Measurements from ENCODE around the gene ERAS.

DNA sequence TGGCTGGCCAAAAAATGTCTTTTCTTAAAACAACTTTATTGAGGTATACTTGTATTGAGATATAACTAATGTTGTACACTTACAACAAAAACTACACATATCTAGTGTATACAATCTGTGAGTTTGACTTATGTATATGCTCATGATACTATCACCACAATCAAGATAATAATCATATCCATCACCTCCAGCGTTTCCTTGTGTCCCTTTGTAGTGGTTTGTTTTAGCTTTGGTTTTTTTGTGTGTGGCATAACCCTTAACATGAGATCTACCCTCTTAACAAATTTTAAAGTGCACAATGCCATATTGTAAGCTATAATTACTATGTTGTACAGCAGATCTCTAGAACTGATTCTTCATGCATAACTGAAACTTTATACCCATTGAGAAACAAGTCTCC, 22.5 kb downstream of the ERAS start:
- TF ChIP-seq, protein P1, sequence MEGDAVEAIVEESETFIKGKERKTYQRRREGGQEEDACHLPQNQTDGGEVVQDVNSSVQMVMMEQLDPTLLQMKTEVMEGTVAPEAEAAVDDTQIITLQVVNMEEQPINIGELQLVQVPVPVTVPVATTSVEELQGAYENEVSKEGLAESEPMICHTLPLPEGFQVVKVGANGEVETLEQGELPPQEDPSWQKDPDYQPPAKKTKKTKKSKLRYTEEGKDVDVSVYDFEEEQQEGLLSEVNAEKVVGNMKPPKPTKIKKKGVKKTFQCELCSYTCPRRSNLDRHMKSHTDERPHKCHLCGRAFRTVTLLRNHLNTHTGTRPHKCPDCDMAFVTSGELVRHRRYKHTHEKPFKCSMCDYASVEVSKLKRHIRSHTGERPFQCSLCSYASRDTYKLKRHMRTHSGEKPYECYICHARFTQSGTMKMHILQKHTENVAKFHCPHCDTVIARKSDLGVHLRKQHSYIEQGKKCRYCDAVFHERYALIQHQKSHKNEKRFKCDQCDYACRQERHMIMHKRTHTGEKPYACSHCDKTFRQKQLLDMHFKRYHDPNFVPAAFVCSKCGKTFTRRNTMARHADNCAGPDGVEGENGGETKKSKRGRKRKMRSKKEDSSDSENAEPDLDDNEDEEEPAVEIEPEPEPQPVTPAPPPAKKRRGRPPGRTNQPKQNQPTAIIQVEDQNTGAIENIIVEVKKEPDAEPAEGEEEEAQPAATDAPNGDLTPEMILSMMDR (conservative IDR thresholded peaks at IDR 0.05; ENCODE audit: low read depth, low read length): no peak
- TF ChIP-seq EZH2 (IDR thresholded peaks at IDR 0.05; ENCODE audit: borderline replicate concordance, low read depth, low read length, poor library complexity, severe bottlenecking): no peak

Measured in A673 (cell line).